Measurements from ENCODE around the gene DDAH1.

Gene DDAH1

DNA sequence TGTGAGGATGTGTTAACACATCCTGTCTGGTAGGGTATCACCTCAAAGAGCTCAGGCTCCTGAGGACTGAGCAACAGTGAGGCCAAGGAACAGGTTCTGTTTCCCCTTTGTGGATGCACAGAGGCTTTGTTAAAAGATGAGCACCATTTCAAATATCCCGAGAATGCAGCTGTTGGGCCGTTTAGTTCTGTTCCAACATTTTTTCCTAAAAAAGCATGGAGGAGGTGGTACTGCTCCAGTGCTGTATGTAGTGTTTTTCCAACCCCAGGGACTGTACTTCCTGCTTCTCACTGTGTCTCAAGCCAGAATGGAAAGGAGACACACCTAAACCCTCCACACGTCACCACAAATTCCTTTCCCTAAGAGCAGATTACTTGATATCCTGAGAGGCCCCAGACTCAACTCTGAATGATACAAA is 134.7 kb downstream of the DDAH1 start:
- H3K4me3 ChIP-seq (ENCODE audit: low read depth, low read length) = no peak overlapping the region
- no peaks in the 10 kb centered on the region for H3K9me3 ChIP-seq (ENCODE audit: severe bottlenecking)
- DNase-seq = no peak
- no peaks in the 10 kb centered on the region for H3K27me3 ChIP-seq (ENCODE audit: insufficient read depth, low read depth, severe bottlenecking)
- TF ChIP-seq CTCF (IDR thresholded peaks at IDR 0.05; ENCODE audit: low read depth, low read length) = no peak
- H3K27ac ChIP-seq = no peak overlapping the region
- no peaks in the 10 kb centered on the region for H3K36me3 ChIP-seq

DNA sequence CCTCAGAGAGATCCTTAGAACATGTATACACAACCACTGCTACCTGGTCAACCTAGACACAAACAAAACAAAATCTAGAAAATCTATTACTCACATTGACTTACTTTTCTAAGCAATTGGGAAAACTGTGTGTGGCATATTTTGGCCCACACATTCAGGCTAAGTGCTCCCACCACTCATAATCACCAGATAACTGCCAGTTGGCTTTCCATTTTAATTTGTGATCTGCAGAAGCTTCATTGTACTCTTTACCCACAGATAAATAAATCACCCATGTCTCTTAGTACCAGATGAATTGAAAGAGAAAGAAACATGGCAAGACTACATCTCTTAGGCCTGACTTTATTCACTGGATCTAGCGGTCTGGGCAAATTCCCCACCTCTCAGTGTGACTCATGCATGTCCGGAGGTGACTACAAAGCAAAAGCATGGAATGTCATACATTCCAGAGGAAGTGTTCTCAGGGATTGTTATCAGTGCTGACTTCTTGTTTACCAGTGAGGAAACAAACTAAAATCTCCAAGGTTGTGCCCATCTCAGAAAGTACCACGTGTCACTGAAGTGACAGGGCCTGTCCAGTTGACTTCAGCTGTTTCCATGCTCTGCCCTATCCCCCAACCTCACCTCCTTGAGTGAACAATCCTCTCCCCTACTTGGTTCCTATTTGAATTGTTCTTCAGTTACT is 136.1 kb downstream of the DDAH1 start:
- DNase-seq = no peak
- Histone ChIP-seq H3K4me3 (ENCODE audit: low read depth, low read length) (no peak overlapping the region), H3K9me3 (ENCODE audit: severe bottlenecking) (no peaks in the 10 kb centered on the region), H3K27me3 (ENCODE audit: insufficient read depth, low read depth, severe bottlenecking) (no peaks in the 10 kb centered on the region), H3K27ac (no peak overlapping the region), H3K36me3 (no peaks in the 10 kb centered on the region)
- TF ChIP-seq CTCF (IDR thresholded peaks at IDR 0.05; ENCODE audit: low read depth, low read length) = no peak

- DNase-seq = no peak
- H3K36me3 ChIP-seq = no peaks in the 10 kb centered on the region; the same call in 1 of the 2 replicates
- TF ChIP-seq CTCF (IDR thresholded peaks at IDR 0.05; ENCODE audit: low read depth, low read length) = no peak
- H3K27ac ChIP-seq = no peak overlapping the region
- no peaks in the 10 kb centered on the region for H3K27me3 ChIP-seq (ENCODE audit: insufficient read depth, low read depth, severe bottlenecking)
- no peaks in the 10 kb centered on the region for H3K9me3 ChIP-seq (ENCODE audit: severe bottlenecking)
- no peak overlapping the region for H3K4me3 ChIP-seq (ENCODE audit: low read depth, low read length)
Measured at GRCh38 chr1:85327759-85328158, 137.2 kb downstream of the DDAH1 start.

DNA sequence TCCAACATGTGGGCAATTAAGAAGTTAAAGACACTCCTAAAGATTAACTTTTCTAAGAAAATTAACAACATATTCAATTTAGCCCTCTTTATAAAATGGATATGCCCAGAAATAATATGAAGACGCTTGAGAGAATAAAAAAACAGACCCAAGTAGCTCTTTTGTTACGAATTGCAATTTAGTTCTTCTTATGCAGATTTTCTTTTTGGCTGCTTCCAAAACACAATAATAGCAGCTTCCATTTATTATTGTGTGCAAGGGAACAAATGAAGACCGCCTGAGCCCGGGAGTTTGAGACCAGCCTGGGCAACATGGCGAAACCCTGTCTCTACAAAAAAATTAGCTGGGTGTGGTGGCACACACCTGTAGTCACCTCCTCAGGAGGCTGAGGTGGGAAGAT is 138.1 kb downstream of the DDAH1 start:
- Histone ChIP-seq H3K27ac (no peak overlapping the region), H3K36me3 (no peaks in the 10 kb centered on the region; the same call in 1 of the 2 replicates), H3K4me3 (ENCODE audit: low read depth, low read length) (no peak overlapping the region), H3K27me3 (ENCODE audit: insufficient read depth, low read depth, severe bottlenecking) (no peaks in the 10 kb centered on the region), H3K9me3 (ENCODE audit: severe bottlenecking) (no peaks in the 10 kb centered on the region)
- no peak for TF ChIP-seq CTCF (IDR thresholded peaks at IDR 0.05; ENCODE audit: low read depth, low read length)
- no peak for DNase-seq

GRCh38 chr1:85326336-85326735 is 138.6 kb downstream of the DDAH1 start:
- Histone ChIP-seq H3K4me3 (ENCODE audit: low read depth, low read length) (no peak overlapping the region), H3K27me3 (ENCODE audit: insufficient read depth, low read depth, severe bottlenecking) (no peaks in the 10 kb centered on the region), H3K9me3 (ENCODE audit: severe bottlenecking) (no peaks in the 10 kb centered on the region), H3K27ac (no peak overlapping the region), H3K36me3 (no peaks in the 10 kb centered on the region; the same call in 1 of the 2 replicates)
- no peak for TF ChIP-seq CTCF (IDR thresholded peaks at IDR 0.05; ENCODE audit: low read depth, low read length)
- no peak for DNase-seq

DNA sequence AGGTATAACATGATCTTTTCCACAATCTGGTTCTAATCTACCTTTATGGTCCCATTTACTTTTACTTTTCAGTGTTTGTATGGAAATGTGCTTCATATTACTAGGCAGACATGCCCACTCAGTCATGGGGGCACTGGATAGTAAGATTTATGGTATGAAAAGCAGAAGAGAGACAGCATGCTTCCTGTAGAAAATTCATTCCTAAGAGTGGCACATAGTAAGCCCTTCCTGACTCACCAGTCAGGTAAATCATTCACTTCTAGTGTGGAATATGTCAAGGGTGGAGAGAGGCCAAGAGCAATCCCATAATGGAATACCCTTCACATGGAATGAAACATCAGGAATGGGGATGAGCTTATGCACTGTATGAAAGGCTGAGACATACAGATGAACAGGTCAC is 139.0 kb downstream of the DDAH1 start:
- Histone ChIP-seq H3K4me3 (ENCODE audit: low read depth, low read length) (no peak overlapping the region), H3K27me3 (ENCODE audit: insufficient read depth, low read depth, severe bottlenecking) (no peaks in the 10 kb centered on the region), H3K36me3 (no peaks in the 10 kb centered on the region; the same call in 1 of the 2 replicates), H3K9me3 (ENCODE audit: severe bottlenecking) (no peaks in the 10 kb centered on the region), H3K27ac (no peak overlapping the region)
- DNase-seq = no peak
- no peak for TF ChIP-seq CTCF (IDR thresholded peaks at IDR 0.05; ENCODE audit: low read depth, low read length)
